Measurements from ENCODE around the gene DPT. TPM values are rescaled to one million over a fixed set of nuclear protein-coding genes. Genes with fewer than 3 reads are reported as not detected.

DPT gene
- polyA plus RNA-seq, 1 donor (not counting 4 experiments of a cell fraction or from before 2014, with no cell fraction given): not detected

- FAIRE-seq (no peak), DNase-seq (ENCODE audit: low read depth, low spot score) (no peak)
- TF ChIP-seq EZH2 (IDR thresholded peaks at IDR 0.05; ENCODE audit: low read length): no peak
- TF ChIP-seq, protein P1, sequence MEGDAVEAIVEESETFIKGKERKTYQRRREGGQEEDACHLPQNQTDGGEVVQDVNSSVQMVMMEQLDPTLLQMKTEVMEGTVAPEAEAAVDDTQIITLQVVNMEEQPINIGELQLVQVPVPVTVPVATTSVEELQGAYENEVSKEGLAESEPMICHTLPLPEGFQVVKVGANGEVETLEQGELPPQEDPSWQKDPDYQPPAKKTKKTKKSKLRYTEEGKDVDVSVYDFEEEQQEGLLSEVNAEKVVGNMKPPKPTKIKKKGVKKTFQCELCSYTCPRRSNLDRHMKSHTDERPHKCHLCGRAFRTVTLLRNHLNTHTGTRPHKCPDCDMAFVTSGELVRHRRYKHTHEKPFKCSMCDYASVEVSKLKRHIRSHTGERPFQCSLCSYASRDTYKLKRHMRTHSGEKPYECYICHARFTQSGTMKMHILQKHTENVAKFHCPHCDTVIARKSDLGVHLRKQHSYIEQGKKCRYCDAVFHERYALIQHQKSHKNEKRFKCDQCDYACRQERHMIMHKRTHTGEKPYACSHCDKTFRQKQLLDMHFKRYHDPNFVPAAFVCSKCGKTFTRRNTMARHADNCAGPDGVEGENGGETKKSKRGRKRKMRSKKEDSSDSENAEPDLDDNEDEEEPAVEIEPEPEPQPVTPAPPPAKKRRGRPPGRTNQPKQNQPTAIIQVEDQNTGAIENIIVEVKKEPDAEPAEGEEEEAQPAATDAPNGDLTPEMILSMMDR (optimal IDR thresholded peaks at IDR 0.05 in 1 of 3, IDR thresholded peaks at IDR 0.05 in 1 of 3, conservative IDR thresholded peaks at IDR 0.05 in 1 of 3; ENCODE audit: extremely low read depth in 1 of 3, insufficient read depth in 2 of 3, low read length in 3 of 3): no peak
- Histone ChIP-seq H3K9me3 (ENCODE audit: control insufficient read depth, low read depth, low read length) (no peaks in the 10 kb centered on the region), H3K79me2 (ENCODE audit: control insufficient read depth, insufficient read depth, low read length) (no peaks in the 10 kb centered on the region), H4K20me1 (ENCODE audit: control insufficient read depth, extremely low read depth, insufficient read depth, low read length) (no peaks in the 10 kb centered on the region), H2AFZ (ENCODE audit: control insufficient read depth, low read length) (no peak overlapping the region), H3K9ac (ENCODE audit: control insufficient read depth, extremely low read depth, insufficient read depth, low read length) (no peak overlapping the region), H3K9me1 (ENCODE audit: control insufficient read depth, extremely low read depth, insufficient read depth, low read length) (no peaks in the 10 kb centered on the region), H3K36me3 (ENCODE audit: control insufficient read depth in 2 of 2, extremely low read depth in 1 of 2, insufficient read depth in 2 of 2, low read length in 2 of 2) (no peaks in the 10 kb centered on the region), H3K27ac (ENCODE audit: control insufficient read depth, insufficient read depth, low read length) (no peak overlapping the region), H3K4me1 (ENCODE audit: control insufficient read depth, extremely low read depth, insufficient read depth, low read length) (no peaks in the 10 kb centered on the region), H3K4me2 (ENCODE audit: control insufficient read depth, extremely low read depth, insufficient read depth, low read depth, low read length) (no peak overlapping the region), H3K4me3 (ENCODE audit: control insufficient read depth in 2 of 3, extremely low read depth in 1 of 3, insufficient read depth in 2 of 3, low read depth in 1 of 3, low read length in 3 of 3) (no peak overlapping the region), H3K27me3 (ENCODE audit: control insufficient read depth, extremely low read depth, insufficient read depth, low read length) (no peaks in the 10 kb centered on the region)
- dilution Hi-C loops (cut with MboI; ENCODE audit: extremely low pct_ligation_motif_present, low sequenced_read_pairs): no loop called here
Measured at GRCh38 chr1:168751195-168751650, 22.2 kb upstream of the DPT start.

GRCh38 chr1:168742994-168743650 is 14.1 kb upstream of the DPT start:
- H3K9ac ChIP-seq (ENCODE audit: control insufficient read depth, extremely low read depth, insufficient read depth, low read length): no peak overlapping the region
- no peaks in the 10 kb centered on the region for H3K9me1 ChIP-seq (ENCODE audit: control insufficient read depth, extremely low read depth, insufficient read depth, low read length)
- dilution Hi-C loops (cut with MboI; ENCODE audit: extremely low pct_ligation_motif_present, low sequenced_read_pairs): no loop called here

More at GRCh38 chr1:168742994-168743650, 14.1 kb upstream of the DPT start:
- TF ChIP-seq, protein P1 (optimal IDR thresholded peaks at IDR 0.05 in 1 of 3, IDR thresholded peaks at IDR 0.05 in 1 of 3, conservative IDR thresholded peaks at IDR 0.05 in 1 of 3; ENCODE audit: extremely low read depth in 1 of 3, insufficient read depth in 2 of 3, low read length in 3 of 3): no peak
- TF ChIP-seq EZH2 (IDR thresholded peaks at IDR 0.05; ENCODE audit: low read length): no peak
- DNase-seq (ENCODE audit: low read depth, low spot score) (no peak), FAIRE-seq (no peak)
- Histone ChIP-seq H3K27me3 (ENCODE audit: control insufficient read depth, extremely low read depth, insufficient read depth, low read length) (no peaks in the 10 kb centered on the region), H3K4me2 (ENCODE audit: control insufficient read depth, extremely low read depth, insufficient read depth, low read depth, low read length) (no peak overlapping the region), H3K9me3 (ENCODE audit: control insufficient read depth, low read depth, low read length) (no peaks in the 10 kb centered on the region), H4K20me1 (ENCODE audit: control insufficient read depth, extremely low read depth, insufficient read depth, low read length) (no peaks in the 10 kb centered on the region), H3K27ac (ENCODE audit: control insufficient read depth, insufficient read depth, low read length) (no peak overlapping the region), H3K4me1 (ENCODE audit: control insufficient read depth, extremely low read depth, insufficient read depth, low read length) (no peaks in the 10 kb centered on the region), H3K36me3 (ENCODE audit: control insufficient read depth in 2 of 2, extremely low read depth in 1 of 2, insufficient read depth in 2 of 2, low read length in 2 of 2) (no peaks in the 10 kb centered on the region), H2AFZ (ENCODE audit: control insufficient read depth, low read length) (no peak overlapping the region), H3K4me3 (ENCODE audit: control insufficient read depth in 2 of 3, extremely low read depth in 1 of 3, insufficient read depth in 2 of 3, low read depth in 1 of 3, low read length in 3 of 3) (no peak overlapping the region), H3K79me2 (ENCODE audit: control insufficient read depth, insufficient read depth, low read length) (no peaks in the 10 kb centered on the region)

All from keratinocyte (primary cell).